GM23338 (cell line): Measurements from ENCODE around the gene KCNE1. TPM values are rescaled to one million over a fixed set of nuclear protein-coding genes. Genes with fewer than 3 reads are reported as not detected.

Experiments
- ATAC-seq: fragments of 200-7000 bp; cut with Tn5 transposase; 3 replicates; pipeline ENCODE4 v1.9.1; 2020
- DNase-seq: peaks from one replicate; pipeline ENCODE4 v3.0.0-alpha.2; 2015; ENCODE audit warnings: low spot score
- H2AFZ ChIP-seq: fragments of 200-600 bp; sonication (generic); 2 replicates; pipeline ENCODE4 v1.8.0; 2016; ENCODE audit warnings: antibody characterized with exemption, mild to moderate bottlenecking, moderate library complexity
- H3F3A ChIP-seq: fragments of 200-600 bp; sonication (generic); replicated peaks from 2 replicates; pipeline ENCODE4 v1.8.0; 2017; ENCODE audit warnings: antibody characterized with exemption, mixed run types, low read depth
- H3K27ac ChIP-seq: fragments of 200-600 bp; sonication (generic); 2 replicates; pipeline ENCODE4 v1.6.1; 2016; ENCODE audit warnings: low read depth
- H3K27me3 ChIP-seq: fragments of 200-600 bp; sonication (generic); 2 replicates; pipeline ENCODE4 v1.8.0; 2016; ENCODE audit warnings: mild to moderate bottlenecking, mixed run types, moderate library complexity; ENCODE audit not compliant: insufficient read depth
- H3K36me3 ChIP-seq: fragments of 200-600 bp; sonication (generic); 2 replicates; pipeline ENCODE4 v1.8.0; 2016; ENCODE audit warnings: mild to moderate bottlenecking; ENCODE audit not compliant: insufficient read depth
- H3K4me1 ChIP-seq: fragments of 200-600 bp; sonication (generic); 2 replicates; pipeline ENCODE4 v1.8.0; 2016; ENCODE audit warnings: mild to moderate bottlenecking, moderate library complexity; ENCODE audit not compliant: insufficient read depth
- H3K4me2 ChIP-seq: fragments of 200-600 bp; sonication (generic); 2 replicates; pipeline ENCODE4 v1.7.1; 2017; ENCODE audit warnings: mixed run types
- H3K4me3 ChIP-seq: fragments of 200-600 bp; sonication (generic); 2 replicates; pipeline ENCODE4 v1.6.1; 2016; ENCODE audit warnings: mixed run types
- H3K79me2 ChIP-seq: fragments of 200-600 bp; sonication (generic); replicated peaks from 2 replicates; pipeline ENCODE4 v1.8.0; 2017; ENCODE audit warnings: mild to moderate bottlenecking; ENCODE audit not compliant: insufficient read depth
- H3K9me2 ChIP-seq: fragments of 200-600 bp; sonication (generic); 2 replicates; pipeline ENCODE4 v1.8.0; 2017; ENCODE audit not compliant: insufficient read depth
- H4K20me1 ChIP-seq: fragments of 200-600 bp; sonication (generic); replicated peaks from 2 replicates; pipeline ENCODE4 v1.8.0; 2017; ENCODE audit warnings: mild to moderate bottlenecking; ENCODE audit not compliant: insufficient read depth
- H3K27ac Mint-ChIP-seq: 2 replicates; pipeline ENCODE4 v1.8.0; 2020; ENCODE audit warnings: inconsistent platforms, mild to moderate bottlenecking, moderate library complexity, mixed read lengths
- H3K27me3 Mint-ChIP-seq: 3 replicates; pipeline ENCODE4 v1.8.0; 2022; ENCODE audit warnings: low read depth, mild to moderate bottlenecking, moderate library complexity, mixed read lengths, inconsistent platforms; ENCODE audit not compliant: insufficient read depth, poor library complexity
- H3K36me3 Mint-ChIP-seq: 3 replicates; pipeline ENCODE4 v1.8.0; 2021; ENCODE audit warnings: low read depth, mild to moderate bottlenecking, inconsistent platforms, moderate library complexity, mixed read lengths
- H3K4me1 Mint-ChIP-seq: 3 replicates; pipeline ENCODE4 v1.8.0; 2020; ENCODE audit warnings: mild to moderate bottlenecking, inconsistent platforms, mixed read lengths
- H3K4me3 Mint-ChIP-seq: 3 replicates; pipeline ENCODE4 v1.8.0; 2021; ENCODE audit warnings: moderate library complexity, mild to moderate bottlenecking, inconsistent platforms, mixed read lengths
- H3K9me3 Mint-ChIP-seq: 3 replicates; pipeline ENCODE4 v1.8.0; 2020; ENCODE audit warnings: moderate library complexity, mild to moderate bottlenecking, inconsistent platforms, mixed read lengths
- ETS1 ChIP-seq: IDR thresholded peaks from 2 replicates; pipeline ENCODE4 v1.6.1; 2016; ENCODE audit warnings: antibody characterized with exemption
- EZH2 ChIP-seq: fragments of 200-600 bp; sonication (generic); IDR thresholded peaks from one replicate; pipeline ENCODE4 v1.8.0; 2017; ENCODE audit warnings: antibody characterized with exemption, mild to moderate bottlenecking, low read depth; ENCODE audit not compliant: unreplicated experiment
- JUNB ChIP-seq: IDR thresholded peaks from one replicate; pipeline ENCODE4 v1.6.1; 2016; ENCODE audit warnings: antibody characterized with exemption; ENCODE audit not compliant: unreplicated experiment
- NANOG ChIP-seq: IDR thresholded peaks from 2 replicates; pipeline ENCODE4 v1.6.1; 2016; ENCODE audit warnings: antibody characterized with exemption, borderline replicate concordance
- POLR2AphosphoS5 ChIP-seq: IDR thresholded peaks from 2 replicates; pipeline ENCODE4 v1.6.1; 2016; ENCODE audit warnings: antibody characterized with exemption, low read depth
- STAT1 ChIP-seq: IDR thresholded peaks from one replicate; pipeline ENCODE4 v1.6.1; 2016; ENCODE audit warnings: antibody characterized with exemption; ENCODE audit not compliant: unreplicated experiment
- ZNF114 ChIP-seq: fragments of 250-450 bp; sonication (Bioruptor Pico); IDR thresholded peaks from 2 replicates; pipeline ENCODE4 v1.5.0; 2020; ENCODE audit warnings: mild to moderate bottlenecking, moderate library complexity
- ZNF331 ChIP-seq: fragments of 250-450 bp; sonication (Bioruptor Pico); IDR thresholded peaks from 2 replicates; pipeline ENCODE4 v1.5.0; 2020; ENCODE audit warnings: low read depth, mild to moderate bottlenecking, moderate library complexity
- ZNF462 ChIP-seq: fragments of 250-450 bp; sonication (Bioruptor Pico); IDR thresholded peaks from 2 replicates; pipeline ENCODE4 v1.5.0; 2020; ENCODE audit warnings: mild to moderate bottlenecking, moderate library complexity
- polyA plus RNA-seq: library from polyadenylated mRNA; unstranded; fragments of >200 nt; fragmentation: Nextera tagmentation; extraction: Ambion mirVana; gene quantifications from 2 replicates; pipeline ENCODE4 v1.2.1, GENCODE V29; 2016
- total RNA-seq: library from RNA; depleted of rRNA; stranded (reverse); fragments of >200 nt; shearing (Covaris generic); gene quantifications from 2 replicates; pipeline ENCODE4 v1.2.3, GENCODE V29; 2014

KCNE1 gene
- total and polyA plus RNA-seq, 2 experiments from 2014 or later, result 0.07 TPM; not detected in 1

- TF ChIP-seq ZNF462, result no peak
- TF ChIP-seq STAT1, result no peak
- no peak for TF ChIP-seq ZNF114 (CRISPR knock-in tag)
- no peak for TF ChIP-seq JUNB
Observed at GRCh38 chr21:34522284-34522683, 10.3 kb upstream of the KCNE1 start (continued).

- H3K36me3 Mint-ChIP-seq, result no peaks in the 10 kb centered on the region
- ATAC-seq (no peak), DNase-seq (no peak)
- Histone ChIP-seq H3F3A (no peaks in the 10 kb centered on the region), H3K36me3 (no peaks in the 10 kb centered on the region), H4K20me1 (no peaks in the 10 kb centered on the region), H3K27ac (no peak overlapping the region), H3K9me2 (no peaks in the 10 kb centered on the region), H3K27me3 (peaks cover 5% of the 10 kb centered on the region; the same call in 1 of the 2 replicates), H3K79me2 (no peaks in the 10 kb centered on the region), H3K4me1 (peaks cover 32% of the 10 kb centered on the region), H2AFZ (no peak overlapping the region), H3K4me2 (no peak overlapping the region), H3K4me3 (no peak overlapping the region)
- no peak overlapping the region for H3K4me3 Mint-ChIP-seq
- H3K9me3 Mint-ChIP-seq, result no peaks in the 10 kb centered on the region
- H3K4me1 Mint-ChIP-seq, result peaks cover 66% of the 10 kb centered on the region
- peaks cover 8% of the 10 kb centered on the region for H3K27me3 Mint-ChIP-seq
- H3K27ac Mint-ChIP-seq, result peak overlapping the region; percentile 22; the same call in 1 of the 2 replicates
- TF ChIP-seq EZH2 (no peak), JUNB (no peak), NANOG (no peak), POLR2AphosphoS5 (no peak), STAT1 (no peak), ETS1 (no peak), ZNF462 (no peak), ZNF331 (CRISPR knock-in tag) (no peak)
Observed at GRCh38 chr21:34521561-34521960, 9.6 kb upstream of the KCNE1 start.
